ENCODE data around the gene TCAP. TPM values are rescaled to one million over a fixed set of nuclear protein-coding genes. Genes with fewer than 3 reads are reported as not detected.

Gene TCAP
- polyA plus RNA-seq, 3 donors = 0.80 to 1.5 (median 1.1) TPM

DNA sequence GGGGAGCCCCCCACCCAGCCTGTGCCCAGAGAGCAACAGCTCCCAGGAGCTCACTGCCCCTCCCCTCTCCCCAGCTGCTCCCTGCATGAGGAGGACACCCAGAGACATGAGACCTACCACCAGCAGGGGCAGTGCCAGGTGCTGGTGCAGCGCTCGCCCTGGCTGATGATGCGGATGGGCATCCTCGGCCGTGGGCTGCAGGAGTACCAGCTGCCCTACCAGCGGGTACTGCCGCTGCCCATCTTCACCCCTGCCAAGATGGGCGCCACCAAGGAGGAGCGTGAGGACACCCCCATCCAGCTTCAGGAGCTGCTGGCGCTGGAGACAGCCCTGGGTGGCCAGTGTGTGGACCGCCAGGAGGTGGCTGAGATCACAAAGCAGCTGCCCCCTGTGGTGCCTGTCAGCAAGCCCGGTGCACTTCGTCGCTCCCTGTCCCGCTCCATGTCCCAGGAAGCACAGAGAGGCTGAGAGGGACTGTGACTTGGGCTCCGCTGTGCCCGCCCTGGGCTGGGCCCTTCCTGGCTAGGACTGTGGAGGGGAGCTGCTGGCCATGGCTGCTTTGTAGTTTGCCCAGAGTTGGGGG is 584 bp downstream of the TCAP start:
- no peak for DNase-seq (ENCODE audit: low read depth in 3 of 3, low spot score in 2 of 3)

- DNase-seq (ENCODE audit: low read depth in 3 of 3, low spot score in 2 of 3) = no peak
Observed at GRCh38 chr17:39666231-39666600, 1.1 kb downstream of the TCAP start.

DNA sequence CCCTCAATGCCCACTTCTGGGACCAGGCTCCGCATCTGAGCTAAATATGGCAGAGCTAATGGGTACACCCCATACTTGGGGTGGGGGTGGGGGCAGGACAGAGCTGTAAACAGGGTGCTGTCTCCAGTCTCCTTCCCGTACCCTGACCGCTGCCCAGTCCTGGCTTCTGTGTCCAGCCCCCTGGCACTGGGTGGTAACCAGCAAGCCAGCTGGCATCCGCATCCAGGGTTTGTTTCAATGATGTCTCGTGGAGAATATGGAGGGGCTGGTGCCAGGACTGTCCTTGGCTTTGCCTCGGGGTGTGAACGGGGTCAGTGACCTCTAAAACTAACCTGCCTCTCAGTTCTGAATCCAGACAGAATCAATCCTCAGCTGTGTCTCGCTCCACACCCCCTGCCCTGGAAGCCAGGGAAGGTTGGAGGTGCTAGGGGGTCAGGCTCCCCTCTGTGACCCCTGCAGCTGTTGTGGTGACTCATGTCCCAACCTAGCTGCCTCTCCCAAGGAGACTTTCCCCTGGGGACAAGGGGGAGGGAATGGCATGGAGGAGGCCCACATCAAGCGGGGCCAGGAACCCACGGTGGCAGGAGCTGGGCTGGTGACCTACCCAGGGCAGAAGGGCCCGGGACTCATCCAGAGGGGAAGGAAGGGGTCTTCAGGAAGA is 1.6 kb downstream of the TCAP start:
- no peak for DNase-seq (ENCODE audit: low read depth in 3 of 3, low spot score in 2 of 3)

DNA sequence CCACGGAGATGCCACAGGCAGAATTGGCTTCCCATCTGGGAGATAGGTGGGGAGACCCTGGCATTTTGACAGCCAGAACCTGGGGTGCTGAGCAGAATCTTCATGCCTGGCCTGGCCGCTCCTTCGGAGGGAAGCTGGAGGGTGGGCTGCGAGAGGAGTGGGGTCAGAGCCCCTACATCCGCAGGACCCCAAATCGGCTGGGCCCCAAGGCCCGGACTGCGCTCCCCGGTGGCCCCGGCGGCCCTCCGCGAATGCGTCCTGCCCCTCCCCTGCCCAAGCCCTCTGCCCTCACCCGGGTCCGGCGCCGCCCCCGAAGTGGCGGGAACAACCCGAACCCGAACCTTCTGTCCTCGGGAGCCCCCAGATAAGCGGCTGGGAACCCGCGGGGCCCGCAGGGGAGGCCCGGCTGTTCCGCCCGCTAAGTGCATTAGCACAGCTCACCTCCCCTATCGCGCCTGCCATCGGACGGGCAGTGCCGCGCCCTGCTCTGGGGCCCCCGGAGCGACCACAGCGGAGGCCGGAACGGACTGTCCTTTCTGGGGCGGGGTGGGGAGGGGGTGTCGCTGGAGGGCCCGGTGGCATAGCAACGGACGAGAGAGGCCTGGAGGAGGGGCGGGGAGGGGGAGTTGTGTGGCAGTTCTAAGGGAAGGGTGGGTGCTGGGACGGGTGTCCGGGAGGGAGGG is 2.3 kb downstream of the TCAP start:
- DNase-seq (ENCODE audit: low read depth in 3 of 3, low spot score in 2 of 3) = no peak

- no peak for DNase-seq (ENCODE audit: low read depth in 3 of 3, low spot score in 2 of 3)
Observed at GRCh38 chr17:39667945-39668924, 3.1 kb downstream of the TCAP start, which contains the start of gene PNMT. TSS of gene PNMT (plus strand) at chr17:39668453. CDS start at chr17:39668476, 23 bp downstream.

- no peak for DNase-seq (ENCODE audit: low read depth in 3 of 3, low spot score in 2 of 3)
Observed at GRCh38 chr17:39669897-39670735, 5.0 kb downstream of the TCAP start.

GRCh38 chr17:39670746-39671145 is 5.6 kb downstream of the TCAP start:
- DNase-seq (ENCODE audit: low read depth in 3 of 3, low spot score in 2 of 3) = no peak

- no peak for DNase-seq (ENCODE audit: low read depth in 3 of 3, low spot score in 2 of 3)
Observed at GRCh38 chr17:39671651-39672521, 6.7 kb downstream of the TCAP start.

DNA sequence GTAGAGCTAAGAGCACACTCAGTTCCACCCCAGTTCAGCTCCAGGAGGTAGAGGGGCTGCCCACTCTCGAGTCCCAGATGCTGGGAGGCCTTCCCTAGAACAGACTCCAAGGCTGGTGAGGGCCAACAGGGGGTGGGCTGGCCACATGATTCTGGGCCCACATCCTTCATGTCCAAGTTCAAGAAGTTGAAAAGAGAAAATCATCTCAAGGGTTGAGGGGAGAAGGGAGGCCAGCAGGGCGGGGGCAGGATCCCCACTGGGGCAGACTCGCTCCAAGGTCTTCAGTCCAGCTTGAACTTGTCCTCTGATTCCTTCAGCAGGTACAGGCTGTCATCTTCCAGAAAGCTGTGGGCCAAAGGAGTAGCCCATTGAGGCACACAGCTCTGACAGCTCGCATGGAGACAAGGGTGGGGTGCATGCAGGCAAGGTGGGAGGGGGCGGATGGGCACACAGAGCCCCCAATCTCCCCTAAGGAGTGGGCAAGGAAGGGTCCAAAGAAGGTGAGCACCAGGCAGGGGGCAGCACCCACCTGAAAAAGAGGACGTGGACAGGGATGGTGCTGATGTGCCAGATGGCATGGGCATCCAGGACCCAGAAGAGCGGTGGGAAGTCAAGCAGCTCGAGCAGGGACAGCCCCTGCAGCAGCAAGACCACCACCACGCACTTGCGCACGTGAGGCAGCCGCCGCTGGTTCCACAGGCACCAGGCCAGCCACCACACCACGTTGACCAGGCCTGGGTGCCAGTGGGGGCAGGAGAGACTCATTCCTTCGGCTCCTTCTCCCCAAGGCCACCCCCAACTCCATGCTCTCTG is 7.6 kb downstream of the TCAP start:
- no peak for DNase-seq (ENCODE audit: low read depth in 3 of 3, low spot score in 2 of 3)

DNA sequence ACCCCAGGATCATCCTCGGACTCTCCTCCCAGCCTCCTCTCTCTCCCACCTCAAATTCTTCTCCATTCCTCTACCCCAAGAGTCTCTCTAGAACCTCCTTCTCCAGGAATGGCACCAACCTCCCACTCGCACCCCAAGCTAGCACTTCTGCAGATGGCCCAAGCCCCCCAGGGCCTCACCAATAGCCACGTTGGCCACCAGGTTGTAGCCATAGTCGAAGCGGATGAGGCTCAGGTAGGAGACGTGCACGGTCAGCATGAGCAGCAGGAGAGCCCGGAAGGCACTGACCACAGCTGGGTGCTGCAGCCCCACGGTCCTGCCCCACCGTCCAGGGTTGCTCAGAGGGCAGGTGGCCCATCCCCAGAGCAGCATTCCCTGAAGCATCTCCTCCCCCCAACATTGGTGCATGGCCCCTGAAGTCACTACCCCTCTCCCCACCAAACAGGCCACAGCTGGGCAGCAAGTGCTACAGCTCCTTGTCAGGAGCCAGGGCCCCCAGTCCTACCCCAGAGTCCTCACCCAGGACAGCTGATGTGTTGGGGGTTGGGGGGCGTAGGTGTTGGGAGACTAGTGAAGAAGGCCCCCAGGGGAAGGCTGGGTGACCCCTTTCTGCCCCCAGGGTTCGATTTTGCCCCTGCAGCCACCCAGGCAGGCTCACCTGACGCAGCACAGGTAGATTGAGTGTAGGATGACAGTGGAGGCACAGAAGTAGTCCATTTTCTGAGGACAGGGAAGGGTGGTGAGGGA is 8.4 kb downstream of the TCAP start:
- DNase-seq (ENCODE audit: low read depth in 3 of 3, low spot score in 2 of 3) = no peak

DNA sequence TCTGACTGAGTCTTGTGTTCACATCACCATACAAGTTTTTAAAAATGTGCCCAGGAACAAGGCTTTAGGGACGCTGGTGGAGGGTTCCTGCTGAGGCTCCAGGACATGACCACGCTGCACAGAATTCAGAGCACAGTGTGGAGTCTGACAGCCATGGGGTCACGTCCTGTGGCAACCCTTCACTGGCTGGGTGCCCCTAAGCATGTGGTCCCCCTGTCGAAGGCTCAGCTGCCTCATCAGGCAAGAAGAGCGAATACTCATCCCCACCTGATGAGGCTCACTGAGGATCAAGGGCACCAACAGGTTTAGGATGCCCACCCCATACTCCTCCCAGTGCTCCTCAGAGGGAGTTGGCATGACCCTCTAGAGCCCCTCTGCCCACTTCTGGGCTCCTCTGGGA is 9.0 kb downstream of the TCAP start:
- DNase-seq (ENCODE audit: low read depth in 3 of 3, low spot score in 2 of 3) = no peak

GRCh38 chr17:39674702-39675389 is 9.7 kb downstream of the TCAP start:
- DNase-seq (ENCODE audit: low read depth in 3 of 3, low spot score in 2 of 3) = no peak

GRCh38 chr17:39675390-39676082 is 10.4 kb downstream of the TCAP start:
- DNase-seq (ENCODE audit: low read depth in 3 of 3, low spot score in 2 of 3) = no peak

GRCh38 chr17:39676198-39676819 is 11.2 kb downstream of the TCAP start:
- DNase-seq (ENCODE audit: low read depth in 3 of 3, low spot score in 2 of 3) = no peak

DNA sequence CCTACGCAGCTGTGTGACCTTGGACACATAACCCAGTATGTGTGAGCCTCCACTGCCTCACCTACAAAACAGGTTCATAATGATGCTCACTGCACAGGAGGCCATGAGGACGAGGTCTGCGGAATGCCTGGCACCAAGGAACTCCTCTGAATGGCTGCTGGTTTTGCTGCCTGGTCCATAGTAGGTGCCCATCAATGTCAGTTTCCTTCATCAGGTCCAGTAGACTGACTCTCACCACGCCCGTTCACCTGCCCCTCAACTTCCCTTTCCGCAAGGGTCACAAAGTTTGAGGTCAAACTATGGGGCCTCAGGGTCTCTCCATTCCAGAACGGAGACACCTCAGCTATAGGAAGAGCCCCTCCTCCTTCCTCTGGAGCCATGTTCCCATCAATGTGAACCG is 11.9 kb downstream of the TCAP start:
- DNase-seq (ENCODE audit: low read depth in 3 of 3, low spot score in 2 of 3) = no peak
